Measurements from ENCODE around the gene RNASEH2A.

The RNASEH2A gene

DNA sequence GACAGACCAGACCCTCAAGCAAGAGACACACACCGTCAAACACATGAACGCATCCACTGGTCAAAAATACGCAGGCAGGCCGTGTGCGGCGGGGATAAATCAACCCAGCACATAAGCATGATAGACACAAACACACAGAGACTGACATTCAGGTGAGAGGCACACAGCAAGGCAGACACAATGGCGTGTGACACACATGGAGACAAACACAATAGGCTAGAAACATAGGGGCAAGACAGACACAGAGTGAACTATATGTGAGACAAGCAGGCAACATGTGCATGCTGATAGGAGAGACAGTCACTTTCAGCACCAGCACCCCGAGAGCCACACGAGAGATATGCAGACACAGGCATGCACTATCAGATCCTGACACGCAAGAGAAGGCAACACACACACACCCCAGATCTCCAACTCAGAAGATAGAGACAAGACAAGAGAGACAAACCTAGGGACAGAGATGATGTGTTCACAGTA lies 22.0 kb upstream of the RNASEH2A start:
- H3K79me2 ChIP-seq (ENCODE audit: insufficient read depth, low read length) = no peaks in the 10 kb centered on the region
- no peaks in the 10 kb centered on the region for H4K20me1 ChIP-seq (ENCODE audit: insufficient read depth, low read length)
- H2AFZ ChIP-seq (ENCODE audit: low read length) = no peak overlapping the region
- H3K4me3 ChIP-seq (ENCODE audit: low read depth, low read length, poor library complexity, severe bottlenecking) = no peak overlapping the region
- no peak for TF ChIP-seq EZH2 (IDR thresholded peaks at IDR 0.05; ENCODE audit: borderline replicate concordance, low read length)
- TF ChIP-seq, protein P1, sequence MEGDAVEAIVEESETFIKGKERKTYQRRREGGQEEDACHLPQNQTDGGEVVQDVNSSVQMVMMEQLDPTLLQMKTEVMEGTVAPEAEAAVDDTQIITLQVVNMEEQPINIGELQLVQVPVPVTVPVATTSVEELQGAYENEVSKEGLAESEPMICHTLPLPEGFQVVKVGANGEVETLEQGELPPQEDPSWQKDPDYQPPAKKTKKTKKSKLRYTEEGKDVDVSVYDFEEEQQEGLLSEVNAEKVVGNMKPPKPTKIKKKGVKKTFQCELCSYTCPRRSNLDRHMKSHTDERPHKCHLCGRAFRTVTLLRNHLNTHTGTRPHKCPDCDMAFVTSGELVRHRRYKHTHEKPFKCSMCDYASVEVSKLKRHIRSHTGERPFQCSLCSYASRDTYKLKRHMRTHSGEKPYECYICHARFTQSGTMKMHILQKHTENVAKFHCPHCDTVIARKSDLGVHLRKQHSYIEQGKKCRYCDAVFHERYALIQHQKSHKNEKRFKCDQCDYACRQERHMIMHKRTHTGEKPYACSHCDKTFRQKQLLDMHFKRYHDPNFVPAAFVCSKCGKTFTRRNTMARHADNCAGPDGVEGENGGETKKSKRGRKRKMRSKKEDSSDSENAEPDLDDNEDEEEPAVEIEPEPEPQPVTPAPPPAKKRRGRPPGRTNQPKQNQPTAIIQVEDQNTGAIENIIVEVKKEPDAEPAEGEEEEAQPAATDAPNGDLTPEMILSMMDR (IDR thresholded peaks at IDR 0.05; ENCODE audit: low read length) = no peak
- peaks cover 66% of the 10 kb centered on the region for H3K4me1 ChIP-seq (ENCODE audit: insufficient read depth, low read length, severe bottlenecking)
- no peaks in the 10 kb centered on the region for H3K36me3 ChIP-seq (ENCODE audit: insufficient read depth, low read length)
- H3K9me2 ChIP-seq (ENCODE audit: low read depth, low read length) = no peaks in the 10 kb centered on the region
- H3K27ac ChIP-seq (ENCODE audit: low read depth, low read length, poor library complexity, severe bottlenecking) = peak overlapping the region; percentile 74
- H3K4me2 ChIP-seq (ENCODE audit: low read length) = no peak overlapping the region
- H3K9ac ChIP-seq (ENCODE audit: low read length) = no peak overlapping the region; the same call in 1 of the 2 replicates
- no peaks in the 10 kb centered on the region for H3F3A ChIP-seq (ENCODE audit: insufficient read depth, low read length)
- no peaks in the 10 kb centered on the region for H3K27me3 ChIP-seq (ENCODE audit: insufficient read depth, low read length)
- no peaks in the 10 kb centered on the region for H3K9me3 ChIP-seq (ENCODE audit: low read length)

DNA sequence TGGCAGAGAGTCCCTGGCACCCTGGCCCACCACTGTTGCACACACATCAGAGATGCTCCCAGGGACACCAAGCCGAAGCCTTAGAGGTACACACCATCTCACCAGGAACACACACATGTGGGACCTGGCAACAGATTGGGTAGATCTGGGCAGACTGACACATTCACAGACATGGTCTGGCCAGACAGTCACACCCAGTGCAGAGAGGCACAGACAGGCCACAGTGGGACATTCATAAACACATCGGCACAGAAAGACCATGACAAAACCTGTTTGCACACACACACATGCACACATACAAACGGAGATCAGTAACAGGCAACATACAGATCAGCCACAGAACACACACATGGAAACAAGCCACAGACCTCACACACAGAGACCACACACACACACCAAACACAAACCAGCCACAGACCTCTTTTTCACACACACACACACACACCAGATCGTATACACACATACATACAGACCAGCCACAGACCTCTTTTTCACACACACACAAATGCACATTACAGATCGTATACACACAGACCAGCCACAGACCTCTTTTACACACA lies 21.4 kb upstream of the RNASEH2A start:
- no peaks in the 10 kb centered on the region for H3K9me3 ChIP-seq (ENCODE audit: low read length)
- no peak overlapping the region; the same call in 1 of the 2 replicates for H3K9ac ChIP-seq (ENCODE audit: low read length)
- H3K4me2 ChIP-seq (ENCODE audit: low read length) = no peak overlapping the region
- H3K4me1 ChIP-seq (ENCODE audit: insufficient read depth, low read length, severe bottlenecking) = peaks cover 67% of the 10 kb centered on the region
- no peak overlapping the region for H3K4me3 ChIP-seq (ENCODE audit: low read depth, low read length, poor library complexity, severe bottlenecking)
- H3K36me3 ChIP-seq (ENCODE audit: insufficient read depth, low read length) = no peaks in the 10 kb centered on the region
- H3K27ac ChIP-seq (ENCODE audit: low read depth, low read length, poor library complexity, severe bottlenecking) = peak overlapping the region; percentile 74
- no peaks in the 10 kb centered on the region for H3K79me2 ChIP-seq (ENCODE audit: insufficient read depth, low read length)
- no peaks in the 10 kb centered on the region for H3K9me2 ChIP-seq (ENCODE audit: low read depth, low read length)
- no peak overlapping the region for H2AFZ ChIP-seq (ENCODE audit: low read length)
- no peak for TF ChIP-seq EZH2 (IDR thresholded peaks at IDR 0.05; ENCODE audit: borderline replicate concordance, low read length)
- TF ChIP-seq, protein P1 (IDR thresholded peaks at IDR 0.05; ENCODE audit: low read length) = no peak
- no peaks in the 10 kb centered on the region for H3K27me3 ChIP-seq (ENCODE audit: insufficient read depth, low read length)
- no peaks in the 10 kb centered on the region for H4K20me1 ChIP-seq (ENCODE audit: insufficient read depth, low read length)
- no peaks in the 10 kb centered on the region for H3F3A ChIP-seq (ENCODE audit: insufficient read depth, low read length)

GRCh38 chr19:12785431-12786031 lies 20.9 kb upstream of the RNASEH2A start:
- Histone ChIP-seq H3K27me3 (ENCODE audit: insufficient read depth, low read length) (no peaks in the 10 kb centered on the region), H3K9me3 (ENCODE audit: low read length) (no peaks in the 10 kb centered on the region), H3K27ac (ENCODE audit: low read depth, low read length, poor library complexity, severe bottlenecking) (peak overlapping the region; percentile 74), H3K36me3 (ENCODE audit: insufficient read depth, low read length) (no peaks in the 10 kb centered on the region), H3K4me3 (ENCODE audit: low read depth, low read length, poor library complexity, severe bottlenecking) (no peak overlapping the region), H3K4me1 (ENCODE audit: insufficient read depth, low read length, severe bottlenecking) (peaks cover 73% of the 10 kb centered on the region), H3F3A (ENCODE audit: insufficient read depth, low read length) (no peaks in the 10 kb centered on the region), H3K9me2 (ENCODE audit: low read depth, low read length) (no peaks in the 10 kb centered on the region), H3K4me2 (ENCODE audit: low read length) (no peak overlapping the region), H3K79me2 (ENCODE audit: insufficient read depth, low read length) (no peaks in the 10 kb centered on the region), H3K9ac (ENCODE audit: low read length) (no peak overlapping the region; the same call in 1 of the 2 replicates), H4K20me1 (ENCODE audit: insufficient read depth, low read length) (no peaks in the 10 kb centered on the region), H2AFZ (ENCODE audit: low read length) (no peak overlapping the region)
- TF ChIP-seq, protein P1 (IDR thresholded peaks at IDR 0.05; ENCODE audit: low read length) = no peak
- no peak for TF ChIP-seq EZH2 (IDR thresholded peaks at IDR 0.05; ENCODE audit: borderline replicate concordance, low read length)

Measured in OCI-LY1 (cell line).